ENCODE measurements around the gene SEZ6.

GRCh38 chr17:28968231-28968913, 37.5 kb downstream of the SEZ6 start:
- TF ChIP-seq POLR2A (IDR thresholded peaks at IDR 0.05) (no peak), EP300 (IDR thresholded peaks at IDR 0.05) (no peak), POLR2AphosphoS5 (IDR thresholded peaks at IDR 0.05) (no peak)
- TF ChIP-seq, protein P1, sequence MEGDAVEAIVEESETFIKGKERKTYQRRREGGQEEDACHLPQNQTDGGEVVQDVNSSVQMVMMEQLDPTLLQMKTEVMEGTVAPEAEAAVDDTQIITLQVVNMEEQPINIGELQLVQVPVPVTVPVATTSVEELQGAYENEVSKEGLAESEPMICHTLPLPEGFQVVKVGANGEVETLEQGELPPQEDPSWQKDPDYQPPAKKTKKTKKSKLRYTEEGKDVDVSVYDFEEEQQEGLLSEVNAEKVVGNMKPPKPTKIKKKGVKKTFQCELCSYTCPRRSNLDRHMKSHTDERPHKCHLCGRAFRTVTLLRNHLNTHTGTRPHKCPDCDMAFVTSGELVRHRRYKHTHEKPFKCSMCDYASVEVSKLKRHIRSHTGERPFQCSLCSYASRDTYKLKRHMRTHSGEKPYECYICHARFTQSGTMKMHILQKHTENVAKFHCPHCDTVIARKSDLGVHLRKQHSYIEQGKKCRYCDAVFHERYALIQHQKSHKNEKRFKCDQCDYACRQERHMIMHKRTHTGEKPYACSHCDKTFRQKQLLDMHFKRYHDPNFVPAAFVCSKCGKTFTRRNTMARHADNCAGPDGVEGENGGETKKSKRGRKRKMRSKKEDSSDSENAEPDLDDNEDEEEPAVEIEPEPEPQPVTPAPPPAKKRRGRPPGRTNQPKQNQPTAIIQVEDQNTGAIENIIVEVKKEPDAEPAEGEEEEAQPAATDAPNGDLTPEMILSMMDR (IDR thresholded peaks at IDR 0.05): no peak
